NCI-H146 (cell line): ENCODE data around the gene ZNF311.
A peak's percentile ranks its signal among the peaks of the same experiment; 100 is the strongest.

Source experiments
- DNase-seq: peaks from one replicate; lab custom pipeline; 2025; lab: John Stamatoyannopoulos, UW

ZNF311 gene

GRCh38 chr6:29005183-29005885, at the start of gene ZNF311:
TSS of gene ZNF311 (minus strand) at chr6:29005315. CDS start at chr6:29003954, 1,361 bp downstream.
- peak; percentile 16 for DNase-seq

GRCh38 chr6:29051680-29052079, 46.6 kb upstream of the ZNF311 start:
- no peak for DNase-seq

- DNase-seq, result no peak
These were observed 40.0 kb upstream of the ZNF311 start, which contains the start of gene OR2W1 for GRCh38 chr6:29045075-29045474. TSS of gene OR2W1 (minus strand) at chr6:29045175. CDS start at chr6:29045175, 0 bp downstream.

- DNase-seq, result no peak
These were observed 30.8 kb upstream of the ZNF311 start for GRCh38 chr6:29035951-29036350.

GRCh38 chr6:29028821-29029220, 23.7 kb upstream of the ZNF311 start:
- DNase-seq, result no peak

- DNase-seq, result no peak
These were observed 20.9 kb upstream of the ZNF311 start for GRCh38 chr6:29025927-29026585.

- no peak for DNase-seq
These were observed 16.3 kb upstream of the ZNF311 start for GRCh38 chr6:29021434-29021833.

- no peak for DNase-seq
These were observed 14.5 kb upstream of the ZNF311 start for GRCh38 chr6:29019629-29020028.

GRCh38 chr6:29017428-29017802, 12.3 kb upstream of the ZNF311 start:
- DNase-seq, result no peak

- peak; percentile 57 for DNase-seq
These were observed 11.7 kb upstream of the ZNF311 start for GRCh38 chr6:29016559-29017427.

GRCh38 chr6:29014729-29015608, 9.9 kb upstream of the ZNF311 start:
- DNase-seq, result no peak

GRCh38 chr6:29011276-29011734, 6.2 kb upstream of the ZNF311 start:
- peak; percentile 65 for DNase-seq

- DNase-seq, result no peak
These were observed 4.2 kb upstream of the ZNF311 start for GRCh38 chr6:29009358-29009757.

GRCh38 chr6:29008089-29008488, 3.0 kb upstream of the ZNF311 start:
- DNase-seq, result no peak

- no peak for DNase-seq
These were observed 8.1 kb downstream of the ZNF311 start for GRCh38 chr6:28996844-28997510.

- DNase-seq, result no peak
These were observed 9.9 kb downstream of the ZNF311 start for GRCh38 chr6:28995093-28995650.

GRCh38 chr6:28988536-28989311, 16.4 kb downstream of the ZNF311 start:
- DNase-seq, result no peak

GRCh38 chr6:28985462-28986164, 19.5 kb downstream of the ZNF311 start:
- peak; percentile 96 for DNase-seq

GRCh38 chr6:28983838-28984237, 21.3 kb downstream of the ZNF311 start:
- DNase-seq, result no peak
